IMR-90 (cell line): Measurements from ENCODE around the gene DNAH3. TPM values are rescaled to one million over a fixed set of nuclear protein-coding genes. Genes with fewer than 3 reads are reported as not detected.

ENCODE experiments used
- ATAC-seq: fragments of 200-7000 bp; cut with Tn5 transposase; 2 replicates; pipeline ENCODE4 v1.9.1; 2020; ENCODE audit warnings: low read depth, mild to moderate bottlenecking, moderate library complexity
- BruUV-seq: library from RNA; stranded (reverse); fragments of 400-500 nt; replicated peaks from 2 replicates; lab custom pipeline; 2021; lab: Mats Ljungman, UMichigan
- CTCF ChIA-PET: fragments of 300-600 bp; formaldehyde crosslinking; extraction: SDS; loops from one replicate; lab custom pipeline; 2021; ENCODE audit warnings: antibody characterized with exemption; lab: Yijun Ruan, JAX
- POLR2A ChIA-PET: fragments of 300-600 bp; sonication (Branson Sonifier 250); formaldehyde crosslinking; loops from one replicate; lab custom pipeline; 2022; ENCODE audit warnings: antibody characterized with exemption; ENCODE audit not compliant: unreplicated experiment; lab: Charles Lee
- DNase-seq: peaks from one replicate; pipeline ENCODE4 v3.0.0; 2013
- H2AFZ ChIP-seq: replicated peaks from 2 replicates; pipeline ENCODE3; 2013; ENCODE audit warnings: low read length, mild to moderate bottlenecking; ENCODE audit not compliant: poor library complexity
- H2AK5ac ChIP-seq: 2 replicates; pipeline ENCODE4 v1.6.1; 2013; ENCODE audit warnings: low read depth, low read length, inconsistent platforms
- H2AK9ac ChIP-seq: replicated peaks from 2 replicates; pipeline ENCODE3; 2013; ENCODE audit warnings: mild to moderate bottlenecking, low read depth, low read length, moderate library complexity; ENCODE audit not compliant: poor library complexity
- H2BK120ac ChIP-seq: 2 replicates; pipeline ENCODE4 v1.6.1; 2013; ENCODE audit warnings: low read depth, low read length, inconsistent platforms
- H2BK15ac ChIP-seq: 3 replicates; pipeline ENCODE4 v1.6.1; 2013; ENCODE audit warnings: low read depth, low read length, inconsistent platforms
- H2BK20ac ChIP-seq: 2 replicates; pipeline ENCODE4 v1.6.1; 2013; ENCODE audit warnings: low read depth, mild to moderate bottlenecking, inconsistent platforms, low read length, moderate library complexity
- H2BK5ac ChIP-seq: 2 replicates; pipeline ENCODE4 v1.6.1; 2013; ENCODE audit warnings: mild to moderate bottlenecking, low read depth, low read length, inconsistent platforms; ENCODE audit not compliant: poor library complexity, severe bottlenecking
- H3K14ac ChIP-seq: replicated peaks from 2 replicates; pipeline ENCODE4 v1.6.1; 2013; ENCODE audit warnings: low read depth, low read length, inconsistent platforms
- H3K18ac ChIP-seq: 2 replicates; pipeline ENCODE4 v1.6.1; 2013; ENCODE audit warnings: low read depth, low read length, control low read depth
- H3K23ac ChIP-seq: 2 replicates; pipeline ENCODE4 v1.6.1; 2013; ENCODE audit warnings: low read depth, low read length, inconsistent platforms
- H3K27ac ChIP-seq: 2 replicates; pipeline ENCODE4 v1.5.1; 2013; ENCODE audit warnings: mild to moderate bottlenecking, control low read depth, low read length; ENCODE audit not compliant: insufficient read depth
- H3K27me3 ChIP-seq: 2 replicates; pipeline ENCODE4 v1.6.1; 2013; ENCODE audit warnings: low read length; ENCODE audit not compliant: control insufficient read depth, insufficient read depth
- H3K36me3 ChIP-seq: 2 replicates; pipeline ENCODE4 v1.6.1; 2013; ENCODE audit warnings: low read length, mixed read lengths; ENCODE audit not compliant: control insufficient read depth, insufficient read depth
- H3K4ac ChIP-seq: 2 replicates; pipeline ENCODE4 v1.6.1; 2013; ENCODE audit warnings: low read depth, low read length, inconsistent platforms
- H3K4me1 ChIP-seq: 2 replicates; pipeline ENCODE4 v1.6.1; 2013; ENCODE audit warnings: low read length, mixed read lengths; ENCODE audit not compliant: control insufficient read depth, insufficient read depth
- H3K4me2 ChIP-seq: 2 replicates; pipeline ENCODE4 v1.6.1; 2013; ENCODE audit warnings: low read depth, mild to moderate bottlenecking, control low read depth, low read length, moderate library complexity
- H3K4me3 ChIP-seq: 2 replicates; pipeline ENCODE4 v1.5.1; 2013; ENCODE audit warnings: low read depth, mild to moderate bottlenecking, control low read depth, low read length, moderate library complexity; ENCODE audit not compliant: insufficient read depth
- H3K56ac ChIP-seq: 2 replicates; pipeline ENCODE4 v1.6.1; 2013; ENCODE audit warnings: low read length, inconsistent platforms; ENCODE audit not compliant: insufficient read depth; ENCODE audit errors: extremely low read depth
- H3K79me1 ChIP-seq, 2 experiments: 2 replicates each; pipeline ENCODE4 v1.6.1; 2013; ENCODE audit warnings: low read length in 2 of 2, inconsistent platforms in 1 of 2, low read depth in 1 of 2
- H3K9ac ChIP-seq: 2 replicates; pipeline ENCODE4 v1.6.1; 2013; ENCODE audit warnings: low read depth, low read length, control low read depth
- H3K9me1 ChIP-seq: 2 replicates; pipeline ENCODE4 v1.6.1; 2013; ENCODE audit warnings: low read length, inconsistent platforms; ENCODE audit not compliant: insufficient read depth
- H3K9me3 ChIP-seq: 2 replicates; pipeline ENCODE4 v1.6.1; 2013; ENCODE audit warnings: low read length; ENCODE audit not compliant: control insufficient read depth, insufficient read depth
- H4K20me1 ChIP-seq: 2 replicates; pipeline ENCODE4 v1.6.1; 2013; ENCODE audit warnings: low read length, inconsistent platforms; ENCODE audit not compliant: insufficient read depth
- H4K5ac ChIP-seq: 2 replicates; pipeline ENCODE4 v1.6.1; 2013; ENCODE audit warnings: mild to moderate bottlenecking, low read depth, low read length, control low read depth
- H4K8ac ChIP-seq, 2 experiments: 2 replicates each; pipeline ENCODE4 v1.6.1; 2013; ENCODE audit warnings: low read depth in 2 of 2, low read length in 2 of 2, control low read depth in 1 of 2, inconsistent platforms in 1 of 2
- H4K91ac ChIP-seq: 2 replicates; pipeline ENCODE4 v1.6.1; 2013; ENCODE audit warnings: low read depth, low read length, inconsistent platforms; ENCODE audit not compliant: insufficient read depth
- BHLHE40 ChIP-seq: fragments of 150-350 bp; IDR thresholded peaks from 2 replicates; pipeline ENCODE4 v1.6.1; 2016; ENCODE audit warnings: mild to moderate bottlenecking, low read depth, low read length
- FOS ChIP-seq: fragments of 150-350 bp; IDR thresholded peaks from 2 replicates; pipeline ENCODE4 v1.6.1; 2016; ENCODE audit warnings: low read depth, low read length
- MAZ ChIP-seq: IDR thresholded peaks from 2 replicates; pipeline ENCODE4 v1.6.1; 2012; ENCODE audit warnings: low read depth, mild to moderate bottlenecking, low read length, improper control_type of control experiment, moderate library complexity, borderline replicate concordance
- RAD21 ChIP-seq: IDR thresholded peaks from 2 replicates; pipeline ENCODE4 v1.6.1; 2012; ENCODE audit warnings: low read length, improper control_type of control experiment
- RCOR1 ChIP-seq: IDR thresholded peaks from 2 replicates; pipeline ENCODE4 v1.6.1; 2012; ENCODE audit warnings: mild to moderate bottlenecking, low read length, improper control_type of control experiment; ENCODE audit not compliant: insufficient replicate concordance
- RFX5 ChIP-seq: IDR thresholded peaks from 2 replicates; pipeline ENCODE4 v1.8.0; 2012; ENCODE audit warnings: low read depth, mild to moderate bottlenecking, low read length, moderate library complexity
- USF2 ChIP-seq: fragments of 150-350 bp; IDR thresholded peaks from 2 replicates; pipeline ENCODE4 v1.6.1; 2017; ENCODE audit warnings: mild to moderate bottlenecking, antibody characterized with exemption, low read length, low read depth
- WGBS, 2 experiments: methylation state at CpG; one replicate each; pipeline versions ENCODE4 v1.1.5 to v1.1.7; 2013; ENCODE audit warnings: missing lambda C conversion rate in 2 of 2; ENCODE audit not compliant: insufficient read length in 1 of 2; ENCODE audit errors: extremely low coverage in 2 of 2; 5-methylcytosine and 5-hydroxymethylcytosine counted together
- dilution Hi-C: fragments of 300-500 bp; cut with HindIII; formaldehyde crosslinking; loops from one replicate; pipeline ENCODE4 v1.14.3; 2018; ENCODE audit warnings: low sequenced_read_pairs; ENCODE audit not compliant: unreplicated experiment
- in situ Hi-C: fragments of 300-500 bp; cut with MboI; formaldehyde crosslinking; loops from 3 replicates; pipeline ENCODE4 v1.14.3; 2019; ENCODE audit warnings: low sequenced_read_pairs, inconsistent platforms, mixed read lengths
- intact Hi-C: fragments of 100-400 bp; cut with micrococcal nuclease; formaldehyde crosslinking; loops from 2 replicates; pipeline ENCODE4 v1.10.0; 2022
- polyA plus RNA-seq, 3 experiments: library from polyadenylated mRNA; depleted of rRNA; stranded (reverse); fragments of >200 nt; gene quantifications; 2 replicates each; pipeline ENCODE4 v1.2.3, GENCODE V29; 2012; ENCODE audit warnings: low replicate concordance in 1 of 3
- total RNA-seq: library from RNA; depleted of rRNA; stranded (reverse); fragments of >200 nt; gene quantifications from 2 replicates; pipeline ENCODE4 v1.2.3, GENCODE V29; 2012
- TF ChIP-seq, protein P1 (sequence below): fragments of 150-350 bp; IDR thresholded peaks from 2 replicates; pipeline ENCODE4 v1.6.1; 2016; ENCODE audit warnings: low read depth, mild to moderate bottlenecking, low read length, moderate library complexity, borderline replicate concordance
- TF ChIP-seq, protein P2 (sequence below): conservative IDR thresholded peaks from 2 replicates; pipeline ENCODE4 v1.5.1; 2012; ENCODE audit warnings: mild to moderate bottlenecking, low read depth, low read length, improper control_type of control experiment

DNAH3 gene
- total and polyA plus RNA-seq, 2 of the 4 experiments (the other 2 are of a cell fraction) = not detected

DNA sequence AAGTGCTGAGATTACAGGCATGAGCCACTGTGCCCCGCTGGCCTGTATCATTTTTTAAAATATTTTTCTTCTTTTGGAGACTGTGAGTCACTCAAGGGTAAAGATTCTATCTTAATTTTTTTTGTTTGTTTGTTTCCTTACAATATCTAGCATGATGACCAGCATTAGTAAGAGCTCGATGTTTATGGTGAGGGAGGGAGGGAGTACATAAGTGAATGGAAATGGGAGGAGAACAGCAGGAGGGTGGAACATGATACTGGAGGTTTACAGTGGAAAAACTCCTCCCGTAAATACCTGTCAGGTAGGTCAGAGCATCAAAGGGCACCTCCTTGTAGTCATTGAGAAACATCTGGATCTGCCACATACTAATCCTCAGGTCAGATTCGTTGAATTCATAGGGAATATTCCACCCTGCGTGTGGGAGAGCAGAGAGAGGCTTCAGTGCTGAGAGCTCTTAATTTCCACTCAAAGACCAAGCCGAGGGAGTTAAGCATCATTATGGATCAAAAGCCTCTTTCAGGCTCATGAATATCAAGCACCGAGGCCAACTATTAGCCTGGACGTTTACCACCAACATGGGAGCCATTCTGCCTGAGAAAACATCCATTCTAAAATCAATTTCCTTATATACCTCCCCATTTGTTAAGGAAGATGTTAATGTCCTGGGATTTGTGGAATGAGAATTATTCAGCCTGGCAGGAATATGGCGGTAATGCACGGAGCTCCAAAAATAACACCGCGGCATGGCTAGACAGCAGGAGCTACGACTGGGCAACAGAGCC is 198.3 kb downstream of the DNAH3 start:
- Histone ChIP-seq H3K23ac (no peak overlapping the region), H3K79me1 (no peaks in the 10 kb centered on the region), H2AK9ac (no peak overlapping the region), H2BK20ac (no peak overlapping the region), H2BK15ac (no peak overlapping the region), H2BK5ac (no peak overlapping the region), H4K91ac (no peak overlapping the region), H3K9me1 (no peaks in the 10 kb centered on the region), H3K27ac (no peak overlapping the region), H3K18ac (no peak overlapping the region), H2BK120ac (no peak overlapping the region), H3K27me3 (no peaks in the 10 kb centered on the region; the same call in 1 of the 2 replicates), H4K5ac (no peak overlapping the region), H2AK5ac (no peak overlapping the region), H3K9ac (no peak overlapping the region), H3K36me3 (no peaks in the 10 kb centered on the region), H3K56ac (no peak overlapping the region), H2AFZ (no peak overlapping the region), H3K4me2 (no peak overlapping the region), H3K14ac (no peak overlapping the region), H4K20me1 (no peaks in the 10 kb centered on the region), H4K8ac (no peak overlapping the region), H3K4ac (no peak overlapping the region), H3K4me1 (peaks cover 2% of the 10 kb centered on the region; the same call in 1 of the 2 replicates), H3K4me3 (no peak overlapping the region), H3K9me3 (no peaks in the 10 kb centered on the region)
- ChIA-PET POLR2A (no interaction called here), CTCF (interaction anchor here (0.7 kb wide), 1 partner anchor 136 kb away, joined by 7 read pairs; no protein-coding TSS in a partner anchor)
- in situ Hi-C loops (no loop called here), dilution Hi-C loops (no loop called here), intact Hi-C loops (no loop called here)
- no peak for DNase-seq
- TF ChIP-seq, protein P1, sequence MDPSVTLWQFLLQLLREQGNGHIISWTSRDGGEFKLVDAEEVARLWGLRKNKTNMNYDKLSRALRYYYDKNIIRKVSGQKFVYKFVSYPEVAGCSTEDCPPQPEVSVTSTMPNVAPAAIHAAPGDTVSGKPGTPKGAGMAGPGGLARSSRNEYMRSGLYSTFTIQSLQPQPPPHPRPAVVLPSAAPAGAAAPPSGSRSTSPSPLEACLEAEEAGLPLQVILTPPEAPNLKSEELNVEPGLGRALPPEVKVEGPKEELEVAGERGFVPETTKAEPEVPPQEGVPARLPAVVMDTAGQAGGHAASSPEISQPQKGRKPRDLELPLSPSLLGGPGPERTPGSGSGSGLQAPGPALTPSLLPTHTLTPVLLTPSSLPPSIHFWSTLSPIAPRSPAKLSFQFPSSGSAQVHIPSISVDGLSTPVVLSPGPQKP = no peak
- no peak for TF ChIP-seq USF2
- TF ChIP-seq BHLHE40 = no peak
- no peak for TF ChIP-seq RFX5
- no peak for TF ChIP-seq RCOR1
- no peak for TF ChIP-seq RAD21
- TF ChIP-seq, protein P2, sequence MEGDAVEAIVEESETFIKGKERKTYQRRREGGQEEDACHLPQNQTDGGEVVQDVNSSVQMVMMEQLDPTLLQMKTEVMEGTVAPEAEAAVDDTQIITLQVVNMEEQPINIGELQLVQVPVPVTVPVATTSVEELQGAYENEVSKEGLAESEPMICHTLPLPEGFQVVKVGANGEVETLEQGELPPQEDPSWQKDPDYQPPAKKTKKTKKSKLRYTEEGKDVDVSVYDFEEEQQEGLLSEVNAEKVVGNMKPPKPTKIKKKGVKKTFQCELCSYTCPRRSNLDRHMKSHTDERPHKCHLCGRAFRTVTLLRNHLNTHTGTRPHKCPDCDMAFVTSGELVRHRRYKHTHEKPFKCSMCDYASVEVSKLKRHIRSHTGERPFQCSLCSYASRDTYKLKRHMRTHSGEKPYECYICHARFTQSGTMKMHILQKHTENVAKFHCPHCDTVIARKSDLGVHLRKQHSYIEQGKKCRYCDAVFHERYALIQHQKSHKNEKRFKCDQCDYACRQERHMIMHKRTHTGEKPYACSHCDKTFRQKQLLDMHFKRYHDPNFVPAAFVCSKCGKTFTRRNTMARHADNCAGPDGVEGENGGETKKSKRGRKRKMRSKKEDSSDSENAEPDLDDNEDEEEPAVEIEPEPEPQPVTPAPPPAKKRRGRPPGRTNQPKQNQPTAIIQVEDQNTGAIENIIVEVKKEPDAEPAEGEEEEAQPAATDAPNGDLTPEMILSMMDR = no peak
- TF ChIP-seq FOS = no peak
- no peak for TF ChIP-seq MAZ
- WGBS, 2 experiments = 90% methylated on average over 5 of the region's 13 CpGs; no CpG with 5 or more reads in 1 of the 2 experiments
- ATAC-seq = no peak
- no TSS peak for BruUV-seq
